Cardiac fibroblast (primary cell): ENCODE measurements around the gene LPP.
"Not testable (repeated sequence)": the region's sequence is repeated elsewhere in the genome, so short reads cannot be mapped to it uniquely, and the experiment has no call there.

Experiments used
- DNase-seq, 2 donors: peaks; one replicate each; pipeline versions ENCODE4 v3.0.0 to v3.0.0-alpha.2; 2010; ENCODE audit warnings: low read depth in 2 of 2
- H3K4me3 ChIP-seq, 2 donors: replicated peaks in 1 of 2; 1 replicate in 1 of 2; 2 replicates in 1 of 2; pipeline ENCODE4 v1.5.1; 2011; ENCODE audit warnings: low read depth in 2 of 2, low read length in 2 of 2, mild to moderate bottlenecking in 2 of 2, moderate library complexity in 1 of 2
- TF ChIP-seq, protein P1 (sequence below): IDR thresholded peaks from one replicate; pipeline ENCODE4 v1.5.1; 2011; ENCODE audit warnings: low read depth, mild to moderate bottlenecking, low read length, inconsistent platforms

The LPP gene

DNA sequence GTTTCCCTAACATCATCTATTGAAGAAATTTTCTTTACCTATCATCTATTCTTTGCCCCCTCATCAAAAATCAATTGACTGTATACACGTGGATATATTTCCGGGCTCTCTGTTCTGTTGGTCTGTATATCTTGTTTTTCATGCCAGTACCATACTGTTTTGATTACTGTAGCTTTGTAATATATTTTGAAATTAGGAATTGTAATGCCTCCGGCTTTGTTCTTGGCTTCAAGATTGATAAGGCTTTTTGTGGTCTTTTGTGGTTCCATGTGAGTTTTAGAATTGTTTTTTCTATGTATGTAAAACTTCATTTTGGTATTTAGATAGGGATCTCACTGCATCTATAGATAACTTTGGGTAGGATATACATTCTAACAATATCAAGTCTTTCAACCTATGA is 454.4 kb downstream of the LPP start:
- DNase-seq, result no peak
- H3K4me3 ChIP-seq, result no peak overlapping the region
- TF ChIP-seq, protein P1, sequence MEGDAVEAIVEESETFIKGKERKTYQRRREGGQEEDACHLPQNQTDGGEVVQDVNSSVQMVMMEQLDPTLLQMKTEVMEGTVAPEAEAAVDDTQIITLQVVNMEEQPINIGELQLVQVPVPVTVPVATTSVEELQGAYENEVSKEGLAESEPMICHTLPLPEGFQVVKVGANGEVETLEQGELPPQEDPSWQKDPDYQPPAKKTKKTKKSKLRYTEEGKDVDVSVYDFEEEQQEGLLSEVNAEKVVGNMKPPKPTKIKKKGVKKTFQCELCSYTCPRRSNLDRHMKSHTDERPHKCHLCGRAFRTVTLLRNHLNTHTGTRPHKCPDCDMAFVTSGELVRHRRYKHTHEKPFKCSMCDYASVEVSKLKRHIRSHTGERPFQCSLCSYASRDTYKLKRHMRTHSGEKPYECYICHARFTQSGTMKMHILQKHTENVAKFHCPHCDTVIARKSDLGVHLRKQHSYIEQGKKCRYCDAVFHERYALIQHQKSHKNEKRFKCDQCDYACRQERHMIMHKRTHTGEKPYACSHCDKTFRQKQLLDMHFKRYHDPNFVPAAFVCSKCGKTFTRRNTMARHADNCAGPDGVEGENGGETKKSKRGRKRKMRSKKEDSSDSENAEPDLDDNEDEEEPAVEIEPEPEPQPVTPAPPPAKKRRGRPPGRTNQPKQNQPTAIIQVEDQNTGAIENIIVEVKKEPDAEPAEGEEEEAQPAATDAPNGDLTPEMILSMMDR, result no peak

DNA sequence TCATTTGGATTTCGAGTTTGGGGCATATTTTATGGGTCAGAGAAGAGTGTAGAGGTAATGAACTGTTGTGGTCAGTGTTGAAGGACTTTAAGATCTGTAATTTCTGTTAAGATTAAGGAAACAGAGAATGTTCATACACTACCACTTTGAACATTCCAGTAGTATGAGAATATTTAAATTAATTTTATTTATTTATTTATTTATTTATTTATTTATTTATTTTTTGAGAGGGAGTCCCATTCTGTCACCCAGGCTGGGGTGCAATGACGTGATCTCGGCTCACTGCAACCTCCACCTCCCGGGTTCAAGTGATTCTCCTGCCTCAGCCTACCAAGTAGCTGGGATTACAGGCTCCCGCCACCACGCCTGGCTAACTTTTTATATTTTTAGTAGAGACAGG is 459.8 kb downstream of the LPP start:
- not testable (repeated sequence) for DNase-seq, H3K4me3 ChIP-seq

DNA sequence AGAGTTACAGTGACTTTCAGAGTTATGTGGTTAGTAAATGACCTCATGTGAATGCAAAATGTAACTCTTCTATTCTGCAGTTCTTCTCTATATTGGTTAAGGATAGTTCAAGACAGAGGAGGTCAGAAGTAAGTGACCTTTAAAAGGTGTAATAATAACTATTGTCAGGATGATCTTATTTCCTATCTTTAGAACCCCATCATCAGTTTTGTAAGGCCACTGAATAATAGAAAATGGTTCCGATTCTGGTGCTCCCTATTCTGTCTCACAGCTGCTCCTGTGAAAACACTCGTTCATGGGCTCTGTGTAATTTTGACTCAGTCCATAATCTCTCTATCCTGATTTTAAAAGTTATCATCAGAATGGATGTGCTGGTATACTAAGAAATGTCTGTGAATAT is 463.3 kb downstream of the LPP start:
- no peak for DNase-seq
- TF ChIP-seq, protein P1, result no peak
- no peak overlapping the region for H3K4me3 ChIP-seq

DNA sequence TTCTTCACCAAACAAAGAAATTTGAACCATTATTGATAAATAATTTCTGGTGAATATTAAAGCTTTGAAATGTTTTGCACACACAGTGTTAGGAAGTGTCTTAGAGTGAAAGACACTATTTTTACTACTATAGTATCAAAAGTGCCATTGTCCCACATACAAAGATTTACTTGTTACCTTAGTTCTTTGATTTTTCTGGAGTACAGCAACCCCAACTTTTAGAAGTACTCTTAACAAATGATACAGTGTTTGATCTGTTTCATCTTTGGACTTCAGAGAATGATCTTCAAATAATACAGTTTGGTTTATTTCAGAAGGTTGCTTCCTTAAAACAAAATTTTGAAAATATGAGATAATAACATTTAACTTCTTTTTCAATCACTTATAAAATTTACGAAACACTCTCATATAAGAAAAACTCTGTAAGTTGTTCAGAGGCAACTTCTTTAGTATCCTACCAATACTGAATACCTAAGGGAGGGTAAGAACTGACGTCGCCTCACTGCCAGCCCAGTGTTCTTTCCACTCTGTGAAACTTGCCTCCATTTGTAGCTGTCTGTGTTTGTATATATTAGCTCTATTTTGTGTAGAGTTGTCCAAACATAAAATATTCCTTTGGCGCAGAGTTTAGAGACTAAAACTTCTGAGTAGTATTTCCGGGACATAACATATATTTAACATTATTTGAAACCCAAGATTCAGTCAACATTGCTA is 464.2 kb downstream of the LPP start:
- no peak overlapping the region for H3K4me3 ChIP-seq
- TF ChIP-seq, protein P1, result no peak

DNA sequence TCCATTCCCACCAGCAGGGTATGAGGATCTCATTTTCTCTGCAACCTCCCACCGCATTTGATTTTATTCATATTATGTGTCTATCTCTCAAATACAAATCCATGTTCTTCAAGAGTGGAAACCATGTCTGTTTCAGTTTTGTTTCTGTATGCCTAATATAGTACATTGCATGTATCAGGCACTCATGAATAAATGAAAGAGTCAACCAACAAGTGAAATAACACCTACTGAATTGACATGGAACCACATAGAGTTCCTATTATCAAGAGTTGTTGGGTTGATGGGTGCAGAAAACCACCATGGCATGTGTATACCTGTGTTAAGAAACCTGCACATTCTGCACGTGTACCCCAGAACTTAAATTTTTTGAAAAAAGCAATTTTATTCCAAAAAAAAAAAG is 466.8 kb downstream of the LPP start:
- DNase-seq, result no peak
- H3K4me3 ChIP-seq, result no peak overlapping the region
- TF ChIP-seq, protein P1, result no peak

More for the DNA sequence above, 464.2 kb downstream of the LPP start:
- DNase-seq, result no peak

DNA sequence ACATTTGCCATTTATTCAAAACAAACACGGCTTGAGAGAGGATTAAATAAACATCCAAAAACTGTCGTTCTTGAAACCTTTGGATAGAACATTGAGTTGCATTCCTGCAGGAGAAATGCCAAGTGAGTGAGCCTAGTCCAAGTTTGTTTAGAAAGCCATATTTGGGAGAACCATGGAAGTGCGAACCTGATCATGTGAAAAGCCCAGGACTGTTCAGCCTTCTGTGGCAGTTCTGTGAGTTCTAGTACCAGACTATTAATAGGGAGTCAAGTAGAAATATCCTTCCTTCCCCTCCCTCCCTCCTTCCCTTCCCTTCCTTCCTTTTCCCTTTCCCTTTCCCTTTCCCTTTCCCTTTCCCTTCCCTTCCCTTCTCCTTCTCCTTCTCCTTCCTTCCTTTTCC is 470.4 kb downstream of the LPP start:
- DNase-seq, result peak; percentile 46
- H3K4me3 ChIP-seq, result no peak overlapping the region
- TF ChIP-seq, protein P1, result no peak

DNA sequence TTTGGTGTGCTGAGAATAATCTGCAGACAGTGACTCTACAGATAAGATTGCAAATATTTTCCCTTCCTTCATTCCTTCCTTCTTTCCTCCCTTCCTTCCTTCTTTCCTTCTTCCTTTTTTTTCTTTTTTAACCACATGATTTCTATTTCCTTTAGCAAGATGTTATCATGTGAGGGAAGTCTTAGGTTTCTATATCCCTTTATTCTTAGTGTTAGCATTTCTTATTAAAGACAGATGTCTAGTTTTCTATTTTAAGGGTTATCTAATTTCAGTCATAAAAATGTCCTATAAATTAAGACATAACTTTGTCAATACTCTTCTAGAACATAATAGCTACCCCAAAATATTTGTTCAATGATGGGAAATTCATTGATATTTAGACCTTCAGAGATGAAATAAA is 470.9 kb downstream of the LPP start:
- H3K4me3 ChIP-seq, result no peak overlapping the region
- TF ChIP-seq, protein P1, result no peak
- no peak for DNase-seq
